ENCODE results near the gene GSE1.

Gene GSE1

GRCh38 chr16:85612801-85613603, at the start of gene GSE1:
GSE1 (plus strand) TSS chr16:85613322; CDS start chr16:85613392, 70 bp downstream.
- no peak for TF ChIP-seq CTCF (IDR thresholded peaks at IDR 0.05; ENCODE audit: extremely low read depth, missing control alignments)
- DNase-seq (ENCODE audit: low spot score), result peak; percentile 98

GRCh38 chr16:85563515-85564276, 49.4 kb upstream of the GSE1 start:
- no peak for DNase-seq (ENCODE audit: low spot score)
- TF ChIP-seq CTCF (IDR thresholded peaks at IDR 0.05; ENCODE audit: extremely low read depth, missing control alignments), result no peak

GRCh38 chr16:85564277-85565051, 48.7 kb upstream of the GSE1 start:
- TF ChIP-seq CTCF (IDR thresholded peaks at IDR 0.05; ENCODE audit: extremely low read depth, missing control alignments), result peak; percentile 55
- no peak for DNase-seq (ENCODE audit: low spot score)

GRCh38 chr16:85565340-85565739, 47.8 kb upstream of the GSE1 start:
- TF ChIP-seq CTCF (IDR thresholded peaks at IDR 0.05; ENCODE audit: extremely low read depth, missing control alignments), result no peak
- DNase-seq (ENCODE audit: low spot score), result no peak

- no peak for TF ChIP-seq CTCF (IDR thresholded peaks at IDR 0.05; ENCODE audit: extremely low read depth, missing control alignments)
- no peak for DNase-seq (ENCODE audit: low spot score)
Observed at GRCh38 chr16:85565801-85566526, 47.2 kb upstream of the GSE1 start.

- no peak for DNase-seq (ENCODE audit: low spot score)
- no peak for TF ChIP-seq CTCF (IDR thresholded peaks at IDR 0.05; ENCODE audit: extremely low read depth, missing control alignments)
Observed at GRCh38 chr16:85566561-85567100, 46.5 kb upstream of the GSE1 start.
